COR-L47 (cell line): ENCODE results near the gene ELN.
"Not testable (repeated sequence)": the region's sequence is repeated elsewhere in the genome, so short reads cannot be mapped to it uniquely, and the experiment has no call there.

Source experiments
- DNase-seq: peaks from one replicate; lab custom pipeline; 2025; lab: John Stamatoyannopoulos, UW

Gene ELN

GRCh38 chr7:74042746-74043522, 15.0 kb downstream of the ELN start:
- peak; percentile 57 for DNase-seq

- DNase-seq = peak; percentile 86
These were observed 15.6 kb downstream of the ELN start for GRCh38 chr7:74043523-74043951.

- no peak for DNase-seq
These were observed 16.7 kb downstream of the ELN start for GRCh38 chr7:74044366-74045350.

GRCh38 chr7:74046581-74046980, 18.6 kb downstream of the ELN start:
- DNase-seq = not testable (repeated sequence)

GRCh38 chr7:74047804-74048380, 19.9 kb downstream of the ELN start:
- no peak for DNase-seq

GRCh38 chr7:74048999-74049599, 21.1 kb downstream of the ELN start:
- no peak for DNase-seq

GRCh38 chr7:74049997-74050798, 22.2 kb downstream of the ELN start:
- no peak for DNase-seq

- DNase-seq = no peak
These were observed 23.2 kb downstream of the ELN start for GRCh38 chr7:74051193-74051592.

- no peak for DNase-seq
These were observed 23.8 kb downstream of the ELN start for GRCh38 chr7:74051629-74052410.

- no peak for DNase-seq
These were observed 24.7 kb downstream of the ELN start for GRCh38 chr7:74052628-74053027.

- DNase-seq = no peak
These were observed 25.7 kb downstream of the ELN start for GRCh38 chr7:74053589-74054186.

GRCh38 chr7:74056096-74056915, 28.3 kb downstream of the ELN start:
- DNase-seq = no peak

GRCh38 chr7:74057216-74057925, 29.4 kb downstream of the ELN start:
- no peak for DNase-seq

GRCh38 chr7:74057987-74058386, 30.0 kb downstream of the ELN start:
- no peak for DNase-seq

- no peak for DNase-seq
These were observed 30.5 kb downstream of the ELN start for GRCh38 chr7:74058486-74058885.

GRCh38 chr7:74059037-74059436, 31.1 kb downstream of the ELN start:
- no peak for DNase-seq

- no peak for DNase-seq
These were observed 32.0 kb downstream of the ELN start for GRCh38 chr7:74059681-74060588.
